Peyer's patch (tissue), 4 donors: Measurements from ENCODE around the gene PTTG1IP.

Experiments
- CTCF ChIP-seq, 6 experiments: fragments of 450-650 bp in 4 of 6; fragments of 200-600 bp in 2 of 6; sonication (generic) in 1 of 6; IDR thresholded peaks; one replicate each; pipeline ENCODE4 v1.5.1; 2017 to 2019; ENCODE audit warnings: antibody characterized with exemption in 6 of 6, mild to moderate bottlenecking in 3 of 6, moderate library complexity in 1 of 6
- POLR2A ChIP-seq, 2 donors: fragments of 450-650 bp; IDR thresholded peaks; one replicate each; pipeline ENCODE4 v1.5.1; 2017; ENCODE audit warnings: antibody characterized with exemption in 2 of 2, mild to moderate bottlenecking in 2 of 2, moderate library complexity in 2 of 2

DNA sequence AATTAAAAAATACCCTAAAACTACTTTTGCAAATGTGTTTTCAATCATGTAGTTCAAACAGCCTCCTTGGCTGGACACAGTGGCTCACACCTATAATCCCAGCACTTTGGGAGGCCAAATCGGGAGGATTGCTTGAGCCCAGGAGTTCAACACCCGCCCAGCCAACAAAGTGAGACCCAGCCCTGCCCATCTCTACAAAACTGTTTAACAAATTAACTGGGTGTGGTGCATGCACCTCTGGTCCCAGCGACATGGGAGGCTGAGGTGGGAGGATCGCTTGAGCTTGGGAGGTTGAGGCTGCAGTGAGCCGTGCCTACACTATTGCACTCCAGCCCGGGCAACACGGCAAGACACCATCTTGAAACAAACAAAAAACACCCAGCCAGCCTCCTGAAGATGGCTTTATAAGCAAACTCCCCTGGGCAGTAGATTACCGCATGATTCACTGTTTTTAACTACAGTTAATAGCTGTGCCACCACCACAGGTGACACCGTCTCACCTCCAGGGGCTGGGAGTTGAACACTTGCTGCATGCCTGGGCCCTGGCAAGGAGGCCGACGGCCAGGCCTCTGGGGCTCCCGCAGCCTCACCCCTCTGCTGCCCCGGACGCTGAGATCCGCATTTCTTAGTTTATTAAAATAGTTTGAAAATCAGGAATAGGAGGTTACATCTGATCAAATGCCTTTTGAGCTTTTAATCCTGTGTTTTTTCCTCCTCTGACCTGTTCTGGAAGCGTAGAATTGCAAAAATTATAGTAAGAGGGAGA lies 16.2 kb downstream of the PTTG1IP start:
- TF ChIP-seq CTCF (IDR thresholded peaks at IDR 0.05): no peak
- no peak for TF ChIP-seq POLR2A (IDR thresholded peaks at IDR 0.05)
